Measurements from ENCODE around the gene MCF2L. TPM values are rescaled to one million over a fixed set of nuclear protein-coding genes. Genes with fewer than 3 reads are reported as not detected.
A peak's percentile ranks its signal among the peaks of the same experiment; 100 is the strongest.

The MCF2L gene
- total RNA-seq, 1 experiment from 2014 or later = 22.1 TPM

DNA sequence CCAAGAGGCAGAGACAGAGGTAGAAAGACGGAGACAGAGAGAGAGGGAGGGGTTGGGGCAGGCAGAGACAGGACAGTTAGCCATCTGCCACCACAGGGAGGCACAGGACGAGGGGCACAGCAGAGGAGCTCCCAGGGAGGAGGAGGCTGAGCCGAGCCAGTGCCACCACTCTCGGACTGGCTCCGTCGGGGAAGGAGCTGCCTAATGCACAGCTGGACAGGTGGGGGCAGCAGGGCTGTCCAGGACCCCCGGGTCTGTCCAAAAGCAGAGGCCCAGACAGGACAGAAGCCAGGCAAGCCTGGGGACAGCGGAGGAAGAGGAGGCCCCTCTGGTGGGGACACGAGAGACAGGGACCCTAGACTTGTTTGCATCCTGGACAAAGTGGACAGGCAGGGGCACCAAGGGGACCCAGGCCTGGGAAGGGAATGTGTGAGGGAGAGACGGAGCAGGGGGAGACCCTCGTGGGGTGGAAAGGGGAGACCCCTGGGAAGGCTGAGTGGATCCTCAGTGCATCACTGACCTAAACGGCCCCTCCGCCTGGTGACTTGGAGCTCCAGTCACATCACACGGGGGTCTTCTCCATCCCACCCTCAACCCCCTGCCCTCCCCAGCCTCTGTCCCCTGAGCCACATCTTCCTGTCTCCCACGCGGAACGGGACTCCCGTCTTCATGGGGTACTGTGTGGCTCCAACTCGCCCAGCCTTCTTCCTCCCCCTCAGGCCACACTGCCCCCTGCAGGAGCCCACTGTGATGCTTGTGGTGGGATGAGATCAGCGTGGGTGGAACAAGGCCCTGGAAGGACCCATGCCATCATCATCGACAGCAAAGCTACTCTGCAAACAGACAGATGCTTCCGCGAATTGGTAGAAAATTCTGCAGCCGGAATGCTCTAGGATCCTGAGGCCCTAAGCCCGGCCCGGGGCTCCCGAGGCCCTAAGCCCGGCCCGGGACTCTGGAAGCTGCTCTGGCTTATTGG, 154.5 kb downstream of the MCF2L start:
- Mint-ChIP-seq H3K27ac (ENCODE audit: unreplicated experiment) (peak overlapping the region; percentile 74), H3K36me3 (ENCODE audit: insufficient read depth, unreplicated experiment) (peaks cover 10% of the 10 kb centered on the region), H3K9me3 (ENCODE audit: unreplicated experiment) (no peaks in the 10 kb centered on the region), H3K27me3 (ENCODE audit: insufficient read depth, unreplicated experiment) (no peaks in the 10 kb centered on the region), H3K4me3 (ENCODE audit: unreplicated experiment) (peak overlapping the region; percentile 70), H3K4me1 (ENCODE audit: low read depth, unreplicated experiment) (peaks cover 9% of the 10 kb centered on the region)
- ChIA-PET CTCF (interaction anchor here (0.7 to 1.0 kb wide), 2 partner anchors 19 to 181 kb away, joined by 3 to 4 read pairs; no protein-coding TSS in a partner anchor), POLR2A (no interaction called here)
- Histone ChIP-seq H3K4me3 (ENCODE audit: low read depth, low read length) (peak overlapping the region; percentile 64), H3K27me3 (replicated peaks; ENCODE audit: control insufficient read depth, insufficient read depth, low read length) (no peaks in the 10 kb centered on the region), H3K4me1 (peaks cover 21% of the 10 kb centered on the region), H3K36me3 (ENCODE audit: control insufficient read depth, insufficient read depth, low read length) (no peaks in the 10 kb centered on the region), H3K9me3 (no peaks in the 10 kb centered on the region)
- peak in 1 of 2 experiments; percentile 62 for DNase-seq
- peak; percentile 38 to 54 for TF ChIP-seq CTCF (IDR thresholded peaks at IDR 0.05; ENCODE audit: insufficient read depth in 1 of 2, low read depth in 1 of 2, low read length in 1 of 2, severe bottlenecking in 1 of 2, unreplicated experiment in 1 of 2)
- BruUV-seq (replicated peaks) = no TSS peak
- intact Hi-C loops (cut with micrococcal nuclease; ENCODE audit: unreplicated experiment) = loop anchor here (2.0 kb wide), 1 partner anchor 37 kb away; no protein-coding TSS in a partner anchor

GRCh38 chr13:113124211-113124970, 155.4 kb downstream of the MCF2L start:
- ChIA-PET POLR2A (no interaction called here), CTCF (interaction anchor here (1.0 kb wide), 1 partner anchor 18 kb away, joined by 3 read pairs; no protein-coding TSS in a partner anchor)
- Histone ChIP-seq H3K36me3 (ENCODE audit: control insufficient read depth, insufficient read depth, low read length) (no peaks in the 10 kb centered on the region), H3K9me3 (no peaks in the 10 kb centered on the region), H3K4me3 (ENCODE audit: low read depth, low read length) (no peak overlapping the region), H3K27me3 (replicated peaks; ENCODE audit: control insufficient read depth, insufficient read depth, low read length) (no peaks in the 10 kb centered on the region), H3K4me1 (peaks cover 21% of the 10 kb centered on the region)
- BruUV-seq (replicated peaks) = no TSS peak
- no peak overlapping the region for H3K27ac Mint-ChIP-seq (ENCODE audit: unreplicated experiment)
- no peak for DNase-seq
- H3K9me3 Mint-ChIP-seq (ENCODE audit: unreplicated experiment) = no peaks in the 10 kb centered on the region
- intact Hi-C loops (cut with micrococcal nuclease; ENCODE audit: unreplicated experiment) = no loop called here
- peaks cover 10% of the 10 kb centered on the region for H3K36me3 Mint-ChIP-seq (ENCODE audit: insufficient read depth, unreplicated experiment)
- no peak for TF ChIP-seq CTCF (IDR thresholded peaks at IDR 0.05; ENCODE audit: insufficient read depth in 1 of 2, low read depth in 1 of 2, low read length in 1 of 2, severe bottlenecking in 1 of 2, unreplicated experiment in 1 of 2)
- H3K4me1 Mint-ChIP-seq (ENCODE audit: low read depth, unreplicated experiment) = peaks cover 9% of the 10 kb centered on the region
- no peaks in the 10 kb centered on the region for H3K27me3 Mint-ChIP-seq (ENCODE audit: insufficient read depth, unreplicated experiment)
- H3K4me3 Mint-ChIP-seq (ENCODE audit: unreplicated experiment) = no peak overlapping the region

GRCh38 chr13:113125506-113126264, 156.7 kb downstream of the MCF2L start:
- BruUV-seq (replicated peaks) = no TSS peak
- Histone ChIP-seq H3K4me1 (peaks cover 21% of the 10 kb centered on the region), H3K36me3 (ENCODE audit: control insufficient read depth, insufficient read depth, low read length) (no peaks in the 10 kb centered on the region), H3K27me3 (replicated peaks; ENCODE audit: control insufficient read depth, insufficient read depth, low read length) (no peaks in the 10 kb centered on the region), H3K4me3 (ENCODE audit: low read depth, low read length) (no peak overlapping the region), H3K9me3 (no peaks in the 10 kb centered on the region)
- H3K27me3 Mint-ChIP-seq (ENCODE audit: insufficient read depth, unreplicated experiment) = no peaks in the 10 kb centered on the region
- TF ChIP-seq CTCF (IDR thresholded peaks at IDR 0.05; ENCODE audit: insufficient read depth in 1 of 2, low read depth in 1 of 2, low read length in 1 of 2, severe bottlenecking in 1 of 2, unreplicated experiment in 1 of 2) = no peak
- DNase-seq = no peak
- ChIA-PET POLR2A (no interaction called here), CTCF (no interaction called here)
- no peaks in the 10 kb centered on the region for H3K9me3 Mint-ChIP-seq (ENCODE audit: unreplicated experiment)
- peaks cover 10% of the 10 kb centered on the region for H3K36me3 Mint-ChIP-seq (ENCODE audit: insufficient read depth, unreplicated experiment)
- H3K4me3 Mint-ChIP-seq (ENCODE audit: unreplicated experiment) = no peak overlapping the region
- no peak overlapping the region for H3K27ac Mint-ChIP-seq (ENCODE audit: unreplicated experiment)
- intact Hi-C loops (cut with micrococcal nuclease; ENCODE audit: unreplicated experiment) = no loop called here
- H3K4me1 Mint-ChIP-seq (ENCODE audit: low read depth, unreplicated experiment) = peaks cover 9% of the 10 kb centered on the region

All from Caco-2 (cell line).